H1 (cell line): ENCODE data around the gene CHST1. TPM values are rescaled to one million over a fixed set of nuclear protein-coding genes. Genes with fewer than 3 reads are reported as not detected.
A peak's percentile ranks its signal among the peaks of the same experiment; 100 is the strongest.

ENCODE experiments used
- CTCF ChIA-PET: fragments of 300-600 bp; sonication (Branson Sonifier 250); formaldehyde crosslinking; loops from one replicate; lab custom pipeline; 2021; ENCODE audit not compliant: partially characterized antibody; lab: Charles Lee
- POLR2A ChIA-PET: fragments of 300-600 bp; sonication (Branson Sonifier 250); formaldehyde crosslinking; loops from one replicate; lab custom pipeline; 2021; ENCODE audit warnings: inconsistent platforms; ENCODE audit not compliant: partially characterized antibody; lab: Charles Lee
- DNase-seq, 2 experiments: peaks; one replicate each; pipeline versions ENCODE4 v3.0.0 to v3.0.0-alpha.2; 2010 to 2022; ENCODE audit warnings: low spot score in 2 of 2, low read depth in 1 of 2, mixed read lengths in 1 of 2
- FAIRE-seq: peaks from 2 replicates; lab custom pipeline; 2011; peaks lifted over from hg19 to GRCh38; lab: Jason Lieb, UNC
- H2AFZ ChIP-seq: 2 replicates; pipeline ENCODE4 v1.8.1; 2012; ENCODE audit warnings: low read length, inconsistent platforms
- H2AK5ac ChIP-seq: 2 replicates; pipeline ENCODE4 v1.6.1; 2013; ENCODE audit warnings: low read depth, low read length
- H2BK120ac ChIP-seq: replicated peaks from 2 replicates; pipeline ENCODE3; 2013; ENCODE audit warnings: low read depth, low read length, inconsistent platforms
- H2BK12ac ChIP-seq: 2 replicates; pipeline ENCODE4 v1.6.1; 2013; ENCODE audit warnings: low read depth, low read length
- H2BK15ac ChIP-seq: 2 replicates; pipeline ENCODE4 v1.6.1; 2013; ENCODE audit warnings: low read length
- H2BK20ac ChIP-seq: 2 replicates; pipeline ENCODE4 v1.6.1; 2013; ENCODE audit warnings: low read length
- H2BK5ac ChIP-seq: 2 replicates; pipeline ENCODE4 v1.6.1; 2013; ENCODE audit warnings: low read depth, low read length
- H3K14ac ChIP-seq: 2 replicates; pipeline ENCODE4 v1.6.1; 2013; ENCODE audit warnings: inconsistent platforms; ENCODE audit not compliant: insufficient read length
- H3K18ac ChIP-seq: 2 replicates; pipeline ENCODE4 v1.6.1; 2013; ENCODE audit warnings: low read length; ENCODE audit errors: extremely low read depth
- H3K23ac ChIP-seq: 2 replicates; pipeline ENCODE4 v1.6.1; 2013; ENCODE audit warnings: inconsistent platforms; ENCODE audit not compliant: insufficient read length
- H3K23me2 ChIP-seq: 2 replicates; pipeline ENCODE4 v1.6.1; 2013; ENCODE audit warnings: low read depth, low read length
- H3K27ac ChIP-seq: 2 replicates; pipeline ENCODE4 v1.6.1; 2011; ENCODE audit warnings: low read depth, low read length, inconsistent platforms
- H3K27me3 ChIP-seq, 4 experiments: replicated peaks in 1 of 4; 1 replicate in 1 of 4; 2 replicates in 3 of 4; pipeline versions ENCODE4 v1.6.1 to v1.8.1; 2011 to 2013; ENCODE audit warnings: low read length in 3 of 4, mild to moderate bottlenecking in 3 of 4, inconsistent platforms in 2 of 4, mixed read lengths in 2 of 4, moderate library complexity in 1 of 4; ENCODE audit not compliant: control insufficient read depth in 3 of 4, insufficient read depth in 3 of 4; ENCODE audit errors: extremely low read depth in 1 of 4
- H3K36me3 ChIP-seq, 4 experiments: 2 replicates each; pipeline versions ENCODE4 v1.6.1 to v1.8.1; 2011 to 2013; ENCODE audit warnings: mild to moderate bottlenecking in 4 of 4, low read length in 3 of 4, moderate library complexity in 2 of 4, control low read depth in 1 of 4, inconsistent platforms in 1 of 4; ENCODE audit not compliant: insufficient read depth in 4 of 4, control insufficient read depth in 2 of 4
- H3K4ac ChIP-seq: replicated peaks from 2 replicates; pipeline ENCODE3; 2013; ENCODE audit warnings: low read length, low read depth, mixed read lengths, inconsistent platforms; ENCODE audit not compliant: insufficient read length
- H3K4me1 ChIP-seq, 4 experiments: replicated peaks in 1 of 4; 1 replicate in 1 of 4; 2 replicates in 3 of 4; pipeline versions ENCODE4 v1.6.1 to v1.8.1; 2011 to 2013; ENCODE audit warnings: low read length in 3 of 4, inconsistent platforms in 2 of 4, mixed read lengths in 1 of 4; ENCODE audit not compliant: insufficient read depth in 4 of 4, control insufficient read depth in 3 of 4
- H3K4me2 ChIP-seq, 2 experiments: 2 replicates each; pipeline versions ENCODE4 v1.6.1 to v1.8.1; 2011 to 2013; ENCODE audit warnings: low read depth in 2 of 2, low read length in 2 of 2, control low read depth in 1 of 2, inconsistent platforms in 1 of 2, mild to moderate bottlenecking in 1 of 2; ENCODE audit not compliant: insufficient read depth in 1 of 2
- H3K4me3 ChIP-seq, 4 experiments: fragments of 200-600, 300-600 bp in 1 of 4; sonication (generic), shearing (Covaris generic), sonication (Bioruptor Twin) in 1 of 4; 2 replicates each; pipeline versions ENCODE4 v1.5.1 to v1.8.1; 2011 to 2016; ENCODE audit warnings: low read length in 4 of 4, low read depth in 3 of 4, control low read depth in 2 of 4, inconsistent platforms in 2 of 4, mild to moderate bottlenecking in 2 of 4, mixed read lengths in 1 of 4, moderate library complexity in 1 of 4; ENCODE audit not compliant: insufficient read depth in 2 of 4; ENCODE audit errors: extremely low read depth in 1 of 4
- H3K56ac ChIP-seq: replicated peaks from 2 replicates; pipeline ENCODE3; 2013; ENCODE audit warnings: low read depth, mild to moderate bottlenecking, mixed read lengths, low read length, inconsistent platforms; ENCODE audit not compliant: insufficient read length
- H3K79me1 ChIP-seq: 2 replicates; pipeline ENCODE4 v1.6.1; 2013; ENCODE audit warnings: low read depth, low read length, control low read depth
- H3K79me2 ChIP-seq, 2 experiments: 2 replicates each; pipeline versions ENCODE4 v1.6.1 to v1.8.1; 2012 to 2013; ENCODE audit warnings: low read length in 2 of 2, mild to moderate bottlenecking in 2 of 2, inconsistent platforms in 1 of 2; ENCODE audit not compliant: insufficient read depth in 2 of 2, control insufficient read depth in 1 of 2
- H3K9ac ChIP-seq, 4 experiments: replicated peaks in 1 of 4; 1 replicate in 1 of 4; 2 replicates in 3 of 4; pipeline versions ENCODE4 v1.6.1 to v1.8.1; 2011 to 2013; ENCODE audit warnings: low read depth in 3 of 4, low read length in 3 of 4, control low read depth in 2 of 4, mild to moderate bottlenecking in 2 of 4, moderate library complexity in 2 of 4, inconsistent platforms in 1 of 4; ENCODE audit errors: extremely low read depth in 1 of 4
- H3K9me3 ChIP-seq, 2 experiments: 2 replicates each; pipeline versions ENCODE4 v1.6.1 to v1.8.1; 2012 to 2013; ENCODE audit warnings: mild to moderate bottlenecking in 2 of 2, moderate library complexity in 2 of 2, control low read depth in 1 of 2, inconsistent platforms in 1 of 2, low read depth in 1 of 2, low read length in 1 of 2, mixed read lengths in 1 of 2; ENCODE audit not compliant: insufficient read depth in 2 of 2
- H4K20me1 ChIP-seq, 2 experiments: replicated peaks in 1 of 2; 2 replicates each; pipeline versions ENCODE3 to v1.8.1; 2011 to 2013; ENCODE audit warnings: inconsistent platforms in 2 of 2, low read length in 2 of 2, mild to moderate bottlenecking in 1 of 2; ENCODE audit not compliant: insufficient read depth in 2 of 2, control insufficient read depth in 1 of 2
- H4K5ac ChIP-seq: 2 replicates; pipeline ENCODE4 v1.6.1; 2013; ENCODE audit warnings: low read length, low read depth, mixed read lengths, inconsistent platforms; ENCODE audit not compliant: insufficient read length
- H4K8ac ChIP-seq: 2 replicates; pipeline ENCODE4 v1.8.0; 2013; ENCODE audit warnings: mild to moderate bottlenecking, moderate library complexity, low read length, inconsistent platforms; ENCODE audit not compliant: insufficient read depth; ENCODE audit errors: extremely low read depth
- H4K91ac ChIP-seq: replicated peaks from 2 replicates; pipeline ENCODE3; 2013; ENCODE audit warnings: low read length, mixed read lengths, inconsistent platforms; ENCODE audit not compliant: insufficient read length
- WGBS, 2 experiments: shearing (Covaris generic) in 1 of 2; methylation state at CpG; one replicate each; pipeline versions ENCODE4 v1.1.6 to v1.1.7; 2013 to 2015; ENCODE audit warnings: low lambda C conversion rate in 2 of 2, mixed read lengths in 2 of 2, inconsistent platforms in 1 of 2, low coverage in 1 of 2, missing lambda C conversion rate in 1 of 2; ENCODE audit not compliant: insufficient replicate concordance in 2 of 2, insufficient coverage in 1 of 2, insufficient read length in 1 of 2; ENCODE audit errors: extremely low coverage in 1 of 2, missing lambda C conversion rate in 1 of 2; 5-methylcytosine and 5-hydroxymethylcytosine counted together
- polyA plus RNA-seq, 7 experiments: library from polyadenylated mRNA; depleted of rRNA in 3 of 7; stranded (reverse) in 5 of 7; unstranded in 2 of 7; fragments of >200 nt in 5 of 7; fragments of 200-250 nt in 2 of 7; gene quantifications; 1 replicate in 5 of 7; 2 replicates in 1 of 7; 4 replicates in 1 of 7; pipeline versions ENCODE4 v1.2.1 to v1.2.3, GENCODE V29; 2011 to 2013; ENCODE audit warnings: missing spikeins in 2 of 7, mixed read lengths in 2 of 7
- total RNA-seq: library from RNA; stranded (reverse); fragmentation: NEBNext Ultra II Directional; extraction: Animal tissue kit (Norgen Biotek cat#: 25700); gene quantifications from 2 replicates; pipeline ENCODE4 v1.2.1, GENCODE V29; 2021

CHST1 gene
- total and polyA plus RNA-seq, 2 of the 8 experiments (the other 6 are each of a cell fraction or from before 2014, with no cell fraction given): 1.6 to 3.8 TPM

DNA sequence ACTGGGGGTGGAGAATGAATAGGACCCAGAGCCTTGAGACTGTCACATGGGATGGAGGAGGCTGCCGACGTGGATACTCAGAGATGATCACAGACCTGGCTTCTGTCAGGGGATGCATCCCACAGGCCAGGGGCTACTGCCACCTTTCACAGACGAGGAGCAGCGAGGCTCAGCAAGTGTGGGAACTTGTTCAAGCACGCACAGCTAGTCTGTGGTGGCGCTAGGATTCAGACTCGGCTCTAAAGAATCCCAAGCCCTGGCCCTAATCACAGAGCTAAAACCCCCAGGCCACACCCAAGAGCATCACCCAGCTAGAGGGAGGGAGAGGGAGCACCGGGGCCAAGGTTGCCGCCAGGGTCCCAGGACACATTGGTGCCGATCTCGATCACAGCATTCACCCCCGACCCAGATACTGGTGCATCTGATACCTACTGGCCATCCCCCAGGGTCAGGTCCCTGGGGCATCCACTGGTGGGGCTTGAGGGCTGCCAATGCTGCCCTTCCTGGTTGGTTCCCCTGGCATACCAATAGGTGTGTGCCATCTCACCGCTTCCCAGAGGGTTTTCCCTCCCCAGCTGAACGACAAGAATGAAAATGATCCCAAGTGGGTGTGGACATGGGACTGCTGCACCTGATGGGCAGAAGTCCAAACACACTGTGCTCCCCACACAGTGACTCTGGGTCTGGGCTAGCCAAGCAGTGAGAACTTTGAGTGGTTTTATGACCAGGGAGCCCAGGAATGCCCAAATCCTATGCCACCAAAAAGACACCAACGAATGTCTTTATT lies 6.2 kb downstream of the CHST1 start:
- H4K5ac ChIP-seq: no peak overlapping the region

More for the DNA sequence above, 6.2 kb downstream of the CHST1 start:
- no peak overlapping the region for H4K8ac ChIP-seq
- DNase-seq: no peak
- peak overlapping the region; percentile 87; the same call in 1 of the 2 replicates for H2BK20ac ChIP-seq
- 78% methylated on average over 11 of the region's 15 CpGs; no CpG with 5 or more reads in 1 of the 2 experiments for WGBS, 2 experiments
- H3K18ac ChIP-seq: peak overlapping the region; percentile 71
- H3K4me3 ChIP-seq: 0 out of 8 replicates have a peak overlapping the region, but pooled peaks of 1 of the 4 experiments have one; percentile 10
- H2BK15ac ChIP-seq: peak overlapping the region; percentile 19; the same call in 1 of the 2 replicates
- H2BK12ac ChIP-seq: peak overlapping the region; percentile 96; the same call in 1 of the 2 replicates
- H3K4me2 ChIP-seq: peak overlapping the region; percentile 5 to 47; a peak in 3 of 4 replicates
- H3K36me3 ChIP-seq: no peaks in the 10 kb centered on the region
- POLR2A ChIA-PET: no interaction called here
- H3K4ac ChIP-seq: no peak overlapping the region
- H3K9me3 ChIP-seq: no peaks in the 10 kb centered on the region
- H3K23me2 ChIP-seq: peaks cover 2% of the 10 kb centered on the region; the same call in 1 of the 2 replicates
- H2AK5ac ChIP-seq: no peak overlapping the region
- H3K27ac ChIP-seq: no peak overlapping the region
- no peak overlapping the region for H3K9ac ChIP-seq
- no peak overlapping the region for H3K56ac ChIP-seq
- H2BK120ac ChIP-seq: no peak overlapping the region
- no peaks in the 10 kb centered on the region for H3K79me1 ChIP-seq
- H2AFZ ChIP-seq: peak overlapping the region; percentile 24; the same call in 1 of the 2 replicates
- H3K23ac ChIP-seq: no peak overlapping the region
- CTCF ChIA-PET: interaction anchor here (0.6 to 9.1 kb wide), 8 partner anchors 9 to 320 kb away, joined by 3 to 89 read pairs (median 4); no protein-coding TSS in a partner anchor
- peaks cover 3 to 35% (median 22%) of the 10 kb centered on the region in 4 experiments for H3K4me1 ChIP-seq
- H4K91ac ChIP-seq: no peak overlapping the region
- peak overlapping the region; percentile 63; the same call in 1 of the 2 replicates for H2BK5ac ChIP-seq
- peaks cover 7 to 17% (median 16%) of the 10 kb centered on the region in 4 experiments for H3K27me3 ChIP-seq
- H3K79me2 ChIP-seq: no peaks in the 10 kb centered on the region
- no peak overlapping the region for H3K14ac ChIP-seq
- no peak for FAIRE-seq
- no peaks in the 10 kb centered on the region for H4K20me1 ChIP-seq
